GM19324 (cell line): ENCODE results near the gene DENND1A.

ENCODE experiments used
- ATAC-seq: cut with Tn5 transposase; IDR thresholded peaks from one replicate; pipeline ENCODE4 v1.9.1; 2021; ENCODE audit warnings: mild to moderate bottlenecking, moderate library complexity; ENCODE audit not compliant: unreplicated experiment, low FRiP score

DENND1A gene

DNA sequence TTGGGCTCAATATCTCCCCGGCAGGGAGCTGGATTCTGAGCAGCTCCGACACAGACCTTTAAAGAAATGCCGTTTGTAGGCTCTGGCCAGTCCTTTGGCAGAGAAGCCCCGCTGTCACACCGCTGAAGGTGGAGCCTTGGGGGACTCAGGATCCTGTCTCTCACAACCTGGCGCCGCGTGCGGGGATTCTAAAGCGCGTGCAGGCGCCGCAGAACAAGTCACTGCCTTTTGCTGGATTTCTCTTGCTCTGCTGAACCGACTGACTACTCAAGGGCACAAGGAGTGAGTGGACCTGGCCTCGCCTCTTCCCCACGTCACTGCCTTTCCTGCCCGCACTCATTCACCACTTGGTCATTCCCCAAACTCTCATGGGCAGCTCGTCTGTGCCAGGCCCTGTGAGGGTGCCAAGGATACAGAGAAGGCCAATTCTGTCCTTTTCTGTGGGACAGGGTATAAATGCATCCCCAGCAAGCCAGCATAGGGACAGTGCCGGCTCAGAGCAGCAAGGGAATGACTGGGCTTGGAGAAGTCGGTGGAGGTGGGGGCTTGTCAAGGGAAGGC, 504.6 kb downstream of the DENND1A start:
- no peak for ATAC-seq

DNA sequence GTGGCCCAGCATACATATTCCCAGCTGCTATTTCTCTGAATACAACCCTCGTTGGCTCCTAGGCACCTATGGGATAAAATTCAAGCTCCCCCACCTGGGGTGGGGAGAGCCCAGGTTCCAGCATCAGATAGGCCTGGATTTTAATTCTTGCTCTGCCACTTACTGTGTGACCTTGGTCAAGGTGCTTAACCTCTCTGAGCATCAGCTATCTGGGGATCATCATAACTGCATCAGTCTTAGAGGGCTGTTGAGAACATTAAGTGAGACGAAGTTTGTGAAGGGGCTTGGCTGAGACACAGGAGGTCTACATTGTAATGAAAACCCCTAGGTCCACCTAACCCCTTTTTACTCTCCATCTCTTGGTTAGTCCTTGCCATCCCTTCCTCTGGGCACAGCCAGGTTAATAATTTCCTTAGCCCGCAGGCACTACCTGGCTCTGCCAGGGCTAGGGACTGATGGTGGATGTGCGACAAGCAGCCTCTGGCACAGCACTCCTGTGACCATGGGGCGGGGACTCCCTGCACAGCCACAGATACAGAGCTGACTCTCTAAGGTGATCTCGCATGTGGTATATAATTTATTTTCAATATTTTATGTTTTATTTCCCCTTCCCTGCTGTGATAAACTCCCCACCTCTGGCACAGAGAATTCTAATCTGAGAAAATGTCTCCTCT, 505.2 kb downstream of the DENND1A start:
- no peak for ATAC-seq

DNA sequence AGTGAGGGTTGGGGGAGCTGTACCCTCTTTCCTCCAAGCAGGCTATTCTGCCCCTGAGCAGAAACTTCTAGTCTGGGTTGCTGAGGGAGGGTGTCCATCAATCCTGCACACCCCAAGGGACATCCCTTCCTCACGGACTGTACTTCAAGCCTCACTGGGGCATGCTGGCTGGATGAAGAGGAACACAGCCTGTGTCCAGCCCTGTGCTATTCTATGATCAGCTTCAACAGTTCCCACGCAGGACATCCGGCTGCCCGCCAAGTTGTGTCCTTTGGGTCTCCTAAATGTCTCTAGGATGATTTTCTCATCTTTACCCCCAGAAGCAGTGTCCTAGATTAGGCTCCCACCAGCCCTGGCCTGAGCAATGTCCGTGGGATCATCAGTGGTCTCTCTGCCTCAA, 505.8 kb downstream of the DENND1A start:
- ATAC-seq, result no peak

DNA sequence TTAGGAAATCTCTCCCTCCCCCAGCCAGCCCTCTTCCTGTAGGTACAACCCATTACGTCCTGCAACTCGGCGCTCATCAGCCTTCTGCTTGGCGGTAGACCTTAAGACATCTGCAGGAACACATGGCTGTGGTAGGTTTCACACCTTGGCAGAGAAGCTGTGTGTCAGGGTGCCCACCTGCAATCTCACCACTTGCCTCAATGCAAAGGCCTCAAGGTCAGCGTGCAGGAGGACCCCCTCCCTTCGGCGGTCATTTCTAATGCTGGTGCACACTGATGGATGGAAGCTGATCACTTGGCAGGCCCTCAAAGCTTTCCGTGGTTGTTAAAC, 506.6 kb downstream of the DENND1A start:
- no peak for ATAC-seq

DNA sequence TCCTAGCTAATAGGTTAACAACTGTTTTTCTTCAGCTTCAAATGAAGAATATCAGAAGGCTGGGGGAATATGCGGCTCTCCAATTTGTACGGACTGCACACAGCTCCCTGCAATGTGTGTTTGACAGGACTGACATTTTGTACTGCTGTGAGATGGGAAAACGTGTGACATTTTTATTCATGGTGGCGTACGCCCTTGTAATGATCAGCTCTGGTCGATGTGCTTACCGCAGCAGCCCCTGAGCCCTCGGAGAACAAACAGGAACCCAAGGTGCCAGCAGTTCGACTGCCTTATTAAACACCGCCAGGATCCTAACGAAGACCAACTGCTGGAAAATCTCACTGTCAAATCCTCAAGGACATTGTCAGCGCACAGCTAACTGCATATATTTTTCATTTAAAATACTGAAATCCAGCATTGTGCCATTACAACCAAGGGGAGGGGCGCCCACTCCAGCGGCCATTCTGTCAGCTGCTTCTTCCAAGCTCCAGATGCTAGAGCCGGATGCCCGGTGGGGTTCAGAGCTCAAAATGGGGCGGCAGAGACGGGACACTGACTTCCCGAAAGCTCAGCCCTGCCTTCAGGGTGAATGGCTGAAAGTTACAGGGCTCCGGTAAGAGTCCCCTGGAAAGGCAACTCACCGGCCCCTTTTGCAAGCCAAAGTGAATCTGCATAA, 507.2 kb downstream of the DENND1A start:
- ATAC-seq, result no peak

DNA sequence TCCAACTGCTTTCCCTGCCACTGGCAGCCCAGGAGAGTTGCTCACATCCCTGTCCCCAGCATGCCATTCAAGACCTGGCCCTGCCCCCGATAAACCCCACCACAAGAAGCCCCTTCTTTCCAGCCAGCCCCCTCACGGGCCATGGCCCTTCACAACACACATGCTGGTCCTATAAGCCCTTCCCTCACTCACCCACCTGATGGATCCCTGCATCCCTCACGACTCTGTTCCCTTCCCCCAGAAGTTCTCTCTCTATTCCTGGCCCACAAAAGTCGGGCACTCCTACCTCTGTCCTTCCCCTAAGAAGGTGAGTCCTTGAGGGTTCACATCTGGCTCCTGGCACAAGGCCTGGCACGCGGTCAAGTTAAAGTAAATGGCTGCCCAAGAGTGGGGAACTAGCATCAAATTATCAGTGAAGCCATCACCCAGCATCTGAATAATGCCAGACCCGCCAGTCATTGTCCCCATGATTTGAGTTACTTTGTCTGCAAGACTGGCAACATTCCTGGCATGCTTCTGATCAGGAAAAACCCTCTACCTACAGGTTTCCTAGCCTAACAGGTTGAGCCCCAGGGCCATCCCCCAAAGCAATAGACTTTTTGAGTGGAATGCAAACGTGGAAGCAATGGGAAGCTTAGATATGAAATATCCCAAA, 508.0 kb downstream of the DENND1A start:
- ATAC-seq, result no peak

DNA sequence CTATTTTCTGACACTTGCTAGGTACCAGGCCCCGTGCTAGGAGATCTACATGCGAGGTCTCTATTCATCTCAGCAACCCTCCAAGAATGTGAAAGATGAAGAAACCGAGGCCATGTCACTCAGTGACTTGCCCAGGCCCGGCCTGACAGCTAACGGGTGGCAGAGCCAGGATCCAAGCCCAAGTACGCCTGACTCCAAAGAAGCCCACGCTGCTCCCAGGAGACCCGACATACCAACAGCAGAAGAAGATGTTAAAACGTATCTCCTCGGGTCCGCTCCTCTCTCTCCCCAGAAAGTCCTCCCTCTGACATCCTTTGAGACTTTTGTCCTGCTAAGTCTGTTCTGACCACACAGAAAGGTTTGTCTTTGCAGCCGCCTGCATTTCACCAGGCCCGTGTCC, 508.7 kb downstream of the DENND1A start:
- no peak for ATAC-seq

DNA sequence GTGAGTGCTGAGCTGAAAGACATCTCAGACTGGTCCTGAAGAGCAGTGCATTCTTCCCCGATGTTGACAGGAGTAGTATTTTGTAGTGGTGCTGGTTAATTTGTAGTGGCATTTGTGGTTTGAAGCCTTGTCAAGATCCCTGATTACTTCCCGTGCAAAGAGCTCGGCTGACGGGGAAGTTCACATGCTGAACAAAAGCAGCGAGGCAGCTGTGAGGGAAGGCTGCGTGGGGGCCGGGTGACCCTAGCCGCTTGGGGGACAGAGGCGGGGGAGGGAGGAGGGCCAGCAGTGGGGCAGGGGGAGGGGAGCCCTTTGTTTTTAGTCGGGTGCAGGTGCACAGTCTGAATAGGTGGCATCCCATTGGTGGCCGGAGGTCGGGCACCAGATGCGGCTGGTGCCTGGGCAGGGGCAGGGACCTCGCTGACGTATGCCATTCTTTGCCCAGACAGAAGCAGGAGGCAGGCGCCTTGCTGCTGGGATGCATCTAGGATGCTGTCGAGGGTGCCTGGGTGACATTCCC, 509.3 kb downstream of the DENND1A start:
- no peak for ATAC-seq

DNA sequence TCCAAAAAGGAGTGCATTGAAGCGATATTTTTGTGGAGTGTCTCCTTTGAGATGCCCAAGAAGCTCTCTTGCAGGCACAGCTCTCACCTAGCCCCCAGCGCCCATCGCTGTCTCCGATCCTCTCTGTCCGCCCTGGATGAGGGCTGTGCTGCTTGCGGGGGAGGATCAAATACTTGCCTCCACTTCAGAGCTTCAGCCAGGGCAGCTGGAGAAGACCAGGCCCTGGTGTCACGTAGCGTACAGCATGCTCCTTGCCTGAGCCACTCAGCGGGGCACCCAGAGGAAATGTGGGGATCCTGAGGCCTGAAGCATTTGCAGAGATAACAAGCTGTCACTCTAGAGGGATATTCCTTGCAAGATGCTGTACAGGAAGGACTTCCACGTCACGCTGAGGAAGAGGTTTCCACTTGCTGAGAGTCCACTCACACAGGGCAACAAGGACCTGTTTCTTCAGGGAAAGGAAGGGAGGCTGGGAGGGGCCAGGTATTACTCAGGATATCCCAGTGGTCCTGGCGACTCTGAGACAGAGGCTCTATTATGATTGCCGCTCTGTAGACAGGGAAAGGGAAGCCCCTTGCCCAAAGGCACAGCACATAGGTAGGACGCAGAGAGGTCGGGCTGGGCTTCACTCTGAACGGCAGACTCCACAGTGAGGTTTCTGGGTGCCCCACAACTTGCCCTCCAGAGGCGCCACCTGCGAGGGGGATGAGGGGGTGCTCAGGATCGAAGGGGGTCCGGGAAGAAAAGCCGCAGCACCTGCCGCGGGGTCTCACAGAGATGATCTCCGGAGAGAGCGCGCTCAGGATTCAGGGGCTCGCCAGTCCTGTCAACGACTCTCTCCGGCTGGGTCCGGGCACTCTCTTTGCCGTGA, 510.0 kb downstream of the DENND1A start:
- ATAC-seq, result no peak

DNA sequence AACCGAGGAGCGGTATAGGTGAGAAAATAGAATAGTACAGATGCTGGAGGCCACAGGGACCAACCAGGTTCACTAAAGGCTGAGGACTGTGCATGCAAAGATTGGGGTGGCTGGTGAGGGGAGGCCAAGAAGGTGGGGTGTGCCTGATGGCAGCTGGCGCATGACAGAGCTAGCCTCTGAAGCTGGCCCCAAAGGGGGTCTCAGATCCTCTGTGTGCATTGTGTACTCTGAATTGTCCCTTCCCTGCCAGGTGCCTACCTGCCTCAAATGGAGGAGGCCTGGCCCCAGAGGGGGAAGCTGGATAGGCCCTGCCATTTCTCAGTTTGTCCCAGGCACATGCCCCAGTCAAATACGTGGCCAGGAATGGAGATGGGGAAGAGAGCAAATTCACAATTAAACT, 510.8 kb downstream of the DENND1A start:
- ATAC-seq, result no peak

DNA sequence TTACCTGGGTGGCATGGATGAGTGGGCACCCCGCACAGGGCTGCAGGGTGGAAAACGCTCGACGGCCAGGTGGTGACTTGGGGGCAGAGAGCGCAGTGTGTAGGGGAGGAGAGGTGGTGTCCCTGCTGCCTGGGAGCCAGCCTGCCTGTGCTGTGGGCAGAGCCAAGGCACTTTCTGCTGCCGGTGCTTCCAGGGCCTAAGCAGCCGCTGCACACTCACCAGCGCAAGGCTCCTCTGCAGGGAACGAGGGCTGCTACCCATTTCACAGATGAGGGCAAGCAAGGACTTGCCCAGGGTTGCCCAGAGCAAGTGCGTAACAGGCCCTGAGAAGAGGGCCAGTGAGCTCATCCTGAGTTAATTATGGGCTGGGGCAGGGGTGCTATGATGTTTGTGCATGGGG, 511.4 kb downstream of the DENND1A start:
- no peak for ATAC-seq

DNA sequence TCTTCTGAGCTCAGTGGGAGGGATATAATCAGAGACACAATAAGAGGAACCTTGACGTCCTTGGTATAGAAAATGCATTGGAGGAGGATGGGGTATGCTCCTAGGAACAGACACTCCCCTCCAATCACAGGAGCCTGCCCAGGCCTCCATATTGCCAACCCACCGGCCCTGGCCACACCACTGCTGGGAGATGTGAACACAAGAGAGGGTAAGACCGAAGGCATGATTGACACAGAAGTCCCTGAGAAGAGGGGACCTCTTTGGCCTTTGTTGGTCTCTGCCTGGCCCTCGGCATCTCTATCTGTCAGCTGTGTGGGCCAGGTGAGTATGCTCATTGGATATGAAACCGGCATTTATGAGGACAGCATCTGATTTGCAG, 511.9 kb downstream of the DENND1A start:
- no peak for ATAC-seq

DNA sequence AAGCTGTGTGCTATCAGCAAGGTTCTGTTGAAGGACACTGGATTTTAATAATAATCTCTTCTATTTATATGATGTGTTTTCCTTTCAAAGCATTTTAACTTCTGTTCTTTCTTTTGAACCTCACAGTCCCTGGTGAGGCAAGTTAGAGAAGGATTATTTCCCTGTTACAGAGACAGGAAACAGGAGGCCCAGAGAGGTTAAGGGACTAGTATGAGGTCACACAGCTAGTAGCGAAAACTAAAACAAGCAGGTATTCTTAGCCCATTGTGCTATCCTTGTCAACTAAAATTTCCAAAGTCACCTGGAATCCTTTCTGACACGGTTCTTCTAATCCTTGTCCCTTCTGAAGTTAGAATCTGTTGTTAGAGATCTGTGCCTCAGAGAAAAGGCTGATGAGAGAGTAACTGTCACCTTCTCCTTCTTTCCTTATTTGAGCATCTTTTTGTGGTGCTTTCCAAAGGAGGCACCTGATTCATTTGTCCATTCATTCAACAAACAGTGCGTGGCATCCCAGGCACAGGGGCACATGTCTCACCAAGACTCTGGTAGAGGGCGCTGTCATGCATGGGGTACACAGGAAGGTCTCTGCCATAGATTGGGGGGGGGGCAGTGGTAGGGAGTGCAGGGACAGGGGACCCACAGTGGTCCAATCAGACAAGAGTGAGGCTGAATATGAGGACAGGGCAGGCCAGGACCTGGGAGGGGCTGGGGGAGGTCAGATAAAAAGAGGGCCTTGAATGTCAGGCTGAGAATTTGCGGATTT, 512.5 kb downstream of the DENND1A start:
- no peak for ATAC-seq

DNA sequence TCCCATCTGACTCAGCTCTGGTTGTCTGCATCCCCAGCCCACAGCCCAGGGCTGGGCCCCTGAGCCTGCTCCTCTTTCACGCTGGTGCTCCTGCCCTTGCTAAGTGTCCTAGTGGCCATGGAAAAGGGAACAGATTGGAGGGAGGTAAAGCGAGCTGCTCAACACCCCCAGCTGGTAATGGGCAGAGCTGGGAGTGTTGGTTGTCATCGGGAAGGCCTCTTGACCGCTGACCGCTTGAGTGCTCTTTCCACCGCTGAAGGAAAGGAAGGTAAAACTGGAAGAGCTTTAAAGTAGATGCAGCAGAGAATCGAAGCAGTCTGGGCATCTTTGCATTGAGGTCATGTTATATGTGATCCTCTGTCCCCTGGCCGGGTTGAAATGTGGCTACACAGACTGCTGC, 513.8 kb downstream of the DENND1A start:
- no peak for ATAC-seq

DNA sequence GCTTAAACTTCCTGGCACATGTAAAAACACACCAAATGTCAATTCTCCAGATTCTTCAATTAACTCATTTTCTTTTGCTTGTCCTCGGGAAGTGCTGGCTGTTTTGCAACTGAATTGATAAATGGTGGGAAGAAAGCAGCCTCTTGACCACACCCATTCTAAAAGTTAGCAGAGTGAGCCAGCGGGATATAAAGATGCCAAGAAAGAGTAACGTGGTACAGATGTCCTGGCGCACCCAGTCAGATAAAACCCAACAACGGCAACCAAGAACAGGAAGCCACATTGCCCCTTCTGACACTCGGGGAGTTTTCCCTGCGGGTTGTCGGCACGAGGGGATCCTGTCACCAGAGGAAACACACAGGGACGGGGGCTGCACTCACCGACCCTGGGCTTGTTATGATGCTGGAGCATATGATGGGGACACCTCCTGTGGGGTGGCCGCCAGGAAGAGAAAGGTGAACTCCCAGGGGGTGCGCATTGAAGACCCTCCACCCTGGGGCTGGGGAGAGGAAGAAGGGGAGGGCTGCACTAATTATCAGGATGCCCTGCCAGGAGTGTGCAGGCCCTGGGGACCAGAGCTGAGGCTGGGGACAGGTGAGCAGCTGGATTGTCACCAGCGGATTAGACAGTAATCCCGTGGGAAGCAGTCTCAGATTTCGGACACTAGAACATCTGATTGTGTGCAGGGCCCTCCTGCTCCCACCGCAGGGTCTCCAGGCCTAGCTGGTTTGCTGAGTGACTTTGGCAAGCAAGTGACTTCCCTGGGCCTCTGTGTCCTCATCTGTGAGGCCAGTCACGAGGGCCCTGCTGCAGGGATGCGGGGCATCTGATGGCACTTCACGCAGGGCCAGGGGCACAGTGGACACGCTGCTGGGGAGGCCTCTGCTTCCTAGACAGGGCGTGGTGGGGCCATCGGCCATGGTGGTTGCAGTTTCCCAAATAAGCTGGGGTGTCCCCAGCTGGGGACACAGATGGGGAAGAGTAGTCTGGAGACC, 514.7 kb downstream of the DENND1A start:
- no peak for ATAC-seq

DNA sequence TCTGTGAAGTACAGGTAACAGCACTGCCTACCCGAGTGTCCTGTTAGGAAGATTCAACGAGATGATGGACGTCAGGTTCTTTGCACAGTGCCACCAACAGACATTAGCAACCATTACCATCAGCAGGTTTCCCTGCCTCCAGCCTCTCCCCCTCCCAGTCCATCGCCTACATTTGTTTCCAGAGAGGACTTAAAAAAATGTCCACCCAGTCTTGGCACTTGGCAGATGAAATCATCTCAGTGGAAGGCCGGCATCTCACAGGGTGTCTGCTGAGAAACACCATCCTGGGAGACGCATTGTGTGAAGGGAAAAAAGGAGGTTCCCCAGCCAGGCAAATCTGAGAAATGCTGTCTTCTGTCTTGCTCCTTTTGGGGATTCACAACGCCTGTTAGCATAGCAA, 515.7 kb downstream of the DENND1A start:
- no peak for ATAC-seq

DNA sequence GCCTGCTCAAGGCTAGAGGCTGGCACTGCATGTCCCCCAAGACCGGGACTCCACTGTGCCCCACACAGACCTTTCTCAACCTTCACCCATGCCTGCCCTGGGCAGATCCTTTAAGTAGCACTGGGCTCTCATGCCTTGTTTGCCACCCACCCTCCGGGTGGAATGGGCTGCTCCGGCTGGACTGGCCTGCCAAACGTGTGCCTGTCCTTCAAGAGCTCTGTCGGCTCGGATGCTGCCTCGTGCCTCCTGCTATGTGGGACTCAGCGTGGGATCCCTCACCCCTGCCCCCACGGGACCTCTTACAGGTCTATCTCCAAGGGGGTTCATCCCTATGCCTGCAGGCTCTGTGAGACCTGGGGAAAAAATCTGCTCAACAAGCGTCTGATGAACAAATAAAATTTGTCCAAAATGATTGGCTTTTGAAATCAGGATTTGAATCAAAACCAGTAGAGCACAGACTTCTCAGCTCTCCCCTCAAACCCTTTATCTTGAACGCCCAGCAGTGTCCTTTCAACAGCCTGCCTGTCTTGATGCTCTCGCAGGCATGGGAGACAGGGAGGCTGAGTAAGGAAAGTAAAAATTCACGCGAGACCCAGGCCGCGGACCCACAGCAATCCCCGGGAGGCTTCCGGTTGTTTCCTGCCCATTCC, 517.6 kb downstream of the DENND1A start:
- no peak for ATAC-seq

DNA sequence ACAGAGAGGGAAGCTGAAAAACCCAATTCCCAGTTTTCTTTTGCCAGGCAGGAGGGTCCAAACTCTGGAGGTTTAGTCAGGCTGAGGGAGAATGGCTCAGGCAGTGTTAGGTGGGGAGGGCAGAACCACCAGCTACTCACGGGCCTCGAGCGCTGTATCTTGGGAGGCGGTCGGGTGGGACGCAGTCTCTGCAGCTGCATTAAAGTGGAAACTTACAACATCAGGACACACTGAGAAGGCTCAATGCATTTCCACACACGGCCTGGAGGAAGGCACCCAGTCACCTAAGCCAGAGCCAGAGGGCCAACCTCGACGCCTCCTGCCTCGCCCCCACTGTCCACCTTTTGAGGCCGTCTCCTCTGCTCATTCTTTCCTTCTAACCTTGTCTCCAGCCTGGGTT, 518.3 kb downstream of the DENND1A start:
- ATAC-seq, result no peak
